ENCODE data around the gene ZC3H4.

DNA sequence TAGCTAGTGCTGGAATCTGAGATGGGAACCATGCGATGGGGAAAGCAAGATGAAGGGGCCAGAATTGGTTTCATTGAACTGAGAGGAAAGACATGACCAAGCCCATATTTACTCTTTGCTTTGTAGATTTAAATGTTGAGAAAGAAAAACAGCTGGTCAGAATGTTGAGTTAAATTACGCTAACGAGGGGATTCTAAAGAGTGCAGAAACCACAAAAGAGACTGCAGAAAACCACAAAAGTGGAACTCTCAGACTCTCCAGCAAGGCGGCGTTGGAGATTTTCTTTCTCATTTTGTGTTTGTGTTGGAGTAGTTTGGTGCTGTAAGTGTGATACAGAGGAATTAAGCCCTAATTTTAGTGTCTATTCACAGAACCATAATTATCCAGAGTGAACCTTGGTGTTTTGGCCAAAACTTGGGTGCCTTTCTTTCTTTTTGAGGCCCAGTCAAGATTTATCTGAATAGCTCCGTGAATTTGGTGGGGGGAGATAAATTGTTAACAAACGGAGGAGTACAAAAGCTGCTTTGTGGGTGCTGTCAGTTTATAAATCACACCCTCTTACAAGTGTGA lies 43.4 kb upstream of the ZC3H4 start:
- TF ChIP-seq, protein P1, sequence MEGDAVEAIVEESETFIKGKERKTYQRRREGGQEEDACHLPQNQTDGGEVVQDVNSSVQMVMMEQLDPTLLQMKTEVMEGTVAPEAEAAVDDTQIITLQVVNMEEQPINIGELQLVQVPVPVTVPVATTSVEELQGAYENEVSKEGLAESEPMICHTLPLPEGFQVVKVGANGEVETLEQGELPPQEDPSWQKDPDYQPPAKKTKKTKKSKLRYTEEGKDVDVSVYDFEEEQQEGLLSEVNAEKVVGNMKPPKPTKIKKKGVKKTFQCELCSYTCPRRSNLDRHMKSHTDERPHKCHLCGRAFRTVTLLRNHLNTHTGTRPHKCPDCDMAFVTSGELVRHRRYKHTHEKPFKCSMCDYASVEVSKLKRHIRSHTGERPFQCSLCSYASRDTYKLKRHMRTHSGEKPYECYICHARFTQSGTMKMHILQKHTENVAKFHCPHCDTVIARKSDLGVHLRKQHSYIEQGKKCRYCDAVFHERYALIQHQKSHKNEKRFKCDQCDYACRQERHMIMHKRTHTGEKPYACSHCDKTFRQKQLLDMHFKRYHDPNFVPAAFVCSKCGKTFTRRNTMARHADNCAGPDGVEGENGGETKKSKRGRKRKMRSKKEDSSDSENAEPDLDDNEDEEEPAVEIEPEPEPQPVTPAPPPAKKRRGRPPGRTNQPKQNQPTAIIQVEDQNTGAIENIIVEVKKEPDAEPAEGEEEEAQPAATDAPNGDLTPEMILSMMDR (IDR thresholded peaks at IDR 0.05; ENCODE audit: low read length): no peak
- TF ChIP-seq EZH2 (IDR thresholded peaks at IDR 0.05; ENCODE audit: borderline replicate concordance, low read length): no peak
